ENCODE results near the gene COL5A2.

Gene COL5A2

GRCh38 chr2:189179570-189179950 lies at the start of gene COL5A2:
Gene COL5A2 (minus strand): TSS chr2:189179761. CDS start chr2:189179604, 157 bp downstream.
- peak; percentile 87 for DNase-seq (ENCODE audit: low read depth)

- DNase-seq (ENCODE audit: low read depth) = no peak
Observed at GRCh38 chr2:189226017-189226416, 46.5 kb upstream of the COL5A2 start.

GRCh38 chr2:189225032-189225431 lies 45.5 kb upstream of the COL5A2 start:
- DNase-seq (ENCODE audit: low read depth) = no peak

- DNase-seq (ENCODE audit: low read depth) = no peak
Observed at GRCh38 chr2:189222468-189223105, 43.0 kb upstream of the COL5A2 start.

- DNase-seq (ENCODE audit: low read depth) = no peak
Observed at GRCh38 chr2:189221811-189222467, 42.4 kb upstream of the COL5A2 start.

GRCh38 chr2:189218236-189218635 lies 38.7 kb upstream of the COL5A2 start:
- DNase-seq (ENCODE audit: low read depth) = no peak

GRCh38 chr2:189217541-189217940 lies 38.0 kb upstream of the COL5A2 start:
- no peak for DNase-seq (ENCODE audit: low read depth)

- DNase-seq (ENCODE audit: low read depth) = no peak
Observed at GRCh38 chr2:189217051-189217450, 37.5 kb upstream of the COL5A2 start.

- DNase-seq (ENCODE audit: low read depth) = no peak
Observed at GRCh38 chr2:189214484-189214883, 34.9 kb upstream of the COL5A2 start.

- DNase-seq (ENCODE audit: low read depth) = no peak
Observed at GRCh38 chr2:189213250-189213649, 33.7 kb upstream of the COL5A2 start.

GRCh38 chr2:189210250-189211087 lies 30.9 kb upstream of the COL5A2 start:
- DNase-seq (ENCODE audit: low read depth) = peak; percentile 91

- DNase-seq (ENCODE audit: low read depth) = no peak
Observed at GRCh38 chr2:189208254-189208653, 28.7 kb upstream of the COL5A2 start.

- DNase-seq (ENCODE audit: low read depth) = no peak
Observed at GRCh38 chr2:189204322-189204941, 24.9 kb upstream of the COL5A2 start.

- no peak for DNase-seq (ENCODE audit: low read depth)
Observed at GRCh38 chr2:189203177-189203799, 23.7 kb upstream of the COL5A2 start.

GRCh38 chr2:189199797-189200196 lies 20.2 kb upstream of the COL5A2 start:
- DNase-seq (ENCODE audit: low read depth) = no peak

- DNase-seq (ENCODE audit: low read depth) = no peak
Observed at GRCh38 chr2:189192766-189193165, 13.2 kb upstream of the COL5A2 start.

GRCh38 chr2:189191766-189192165 lies 12.2 kb upstream of the COL5A2 start:
- peak; percentile 25 for DNase-seq (ENCODE audit: low read depth)

GRCh38 chr2:189190685-189191084 lies 11.1 kb upstream of the COL5A2 start:
- DNase-seq (ENCODE audit: low read depth) = no peak

GRCh38 chr2:189188115-189188805 lies 8.7 kb upstream of the COL5A2 start:
- DNase-seq (ENCODE audit: low read depth) = no peak

GRCh38 chr2:189183170-189183569 lies 3.6 kb upstream of the COL5A2 start:
- DNase-seq (ENCODE audit: low read depth) = no peak

GRCh38 chr2:189181706-189182105 lies 2.1 kb upstream of the COL5A2 start:
- DNase-seq (ENCODE audit: low read depth) = no peak

Measured in GM04504 (cell line).